Loucy (cell line): ENCODE data around the gene SLC4A4.

Experiments used
- H2AFZ ChIP-seq: fragments of 200-600 bp; sonication (generic); 2 replicates; pipeline ENCODE4 v1.6.0; 2016; ENCODE audit warnings: antibody characterized with exemption, mild to moderate bottlenecking, low read length, moderate library complexity
- H3F3A ChIP-seq: fragments of 200-600 bp; 2 replicates; pipeline ENCODE4 v1.6.0; 2016; ENCODE audit warnings: antibody characterized with exemption, low read depth, mild to moderate bottlenecking
- H3K27me3 ChIP-seq: fragments of 200-600 bp; sonication (generic); 2 replicates; pipeline ENCODE4 v1.6.1; 2014; ENCODE audit warnings: low read length, mild to moderate bottlenecking; ENCODE audit not compliant: insufficient read depth, poor library complexity, severe bottlenecking
- H3K36me3 ChIP-seq: fragments of 200-600 bp; sonication (generic); 2 replicates; pipeline ENCODE4 v1.6.1; 2016; ENCODE audit warnings: low read length; ENCODE audit not compliant: insufficient read depth
- H3K4me1 ChIP-seq: fragments of 200-600 bp; sonication (generic); 2 replicates; pipeline ENCODE4 v1.5.1; 2014; ENCODE audit warnings: low read length, mild to moderate bottlenecking; ENCODE audit not compliant: insufficient read depth, poor library complexity, severe bottlenecking
- H3K4me2 ChIP-seq: fragments of 200-600 bp; sonication (generic); 2 replicates; pipeline ENCODE4 v1.6.0; 2014; ENCODE audit warnings: antibody characterized with exemption, low read length, low read depth, mild to moderate bottlenecking; ENCODE audit not compliant: poor library complexity, severe bottlenecking
- H3K4me3 ChIP-seq: fragments of 200-600 bp; sonication (generic); 2 replicates; pipeline ENCODE4 v1.5.1; 2014; ENCODE audit warnings: low read length, mild to moderate bottlenecking, mixed read lengths; ENCODE audit not compliant: poor library complexity, severe bottlenecking
- H3K79me2 ChIP-seq: fragments of 200-600 bp; sonication (generic); 2 replicates; pipeline ENCODE4 v1.6.1; 2014; ENCODE audit warnings: low read length; ENCODE audit not compliant: insufficient read depth
- H3K9ac ChIP-seq: fragments of 200-600 bp; sonication (generic); 2 replicates; pipeline ENCODE4 v1.6.0; 2014; ENCODE audit warnings: mild to moderate bottlenecking, low read depth, low read length, moderate library complexity; ENCODE audit not compliant: poor library complexity, severe bottlenecking
- H3K9me2 ChIP-seq: fragments of 200-600 bp; sonication (generic); replicated peaks from 2 replicates; pipeline ENCODE4 v1.6.1; 2016; ENCODE audit warnings: low read depth, low read length, mixed read lengths
- H3K9me3 ChIP-seq: fragments of 200-600 bp; sonication (generic); 2 replicates; pipeline ENCODE4 v1.6.1; 2014; ENCODE audit warnings: mild to moderate bottlenecking, antibody characterized with exemption, low read length, low read depth; ENCODE audit not compliant: insufficient read depth
- H4K20me1 ChIP-seq: fragments of 200-600 bp; sonication (generic); 2 replicates; pipeline ENCODE4 v1.6.0; 2014; ENCODE audit warnings: antibody characterized with exemption, low read length, mild to moderate bottlenecking; ENCODE audit not compliant: insufficient read depth, poor library complexity, severe bottlenecking
- CTCF ChIP-seq: fragments of 200-600 bp; sonication (generic); conservative IDR thresholded peaks from 2 replicates; pipeline ENCODE4 v1.5.1; 2014; ENCODE audit warnings: mild to moderate bottlenecking, antibody characterized with exemption, low read length
- EZH2phosphoT487 ChIP-seq: fragments of 200-600 bp; IDR thresholded peaks from 2 replicates; pipeline ENCODE4 v1.6.1; 2018; ENCODE audit warnings: antibody characterized with exemption, mild to moderate bottlenecking, moderate library complexity, borderline replicate concordance

SLC4A4 gene

GRCh38 chr4:71540749-71541269 is 202.0 kb downstream of the SLC4A4 start:
- no peaks in the 10 kb centered on the region for H3K4me1 ChIP-seq
- no peak overlapping the region for H3K9ac ChIP-seq
- no peak for TF ChIP-seq EZH2phosphoT487
- peak; percentile 56 for TF ChIP-seq CTCF
- no peaks in the 10 kb centered on the region for H3K27me3 ChIP-seq
- H3K9me3 ChIP-seq: no peaks in the 10 kb centered on the region
- no peak overlapping the region for H2AFZ ChIP-seq
- H3F3A ChIP-seq: no peaks in the 10 kb centered on the region
- no peak overlapping the region for H3K4me2 ChIP-seq
- no peak overlapping the region for H3K4me3 ChIP-seq
- no peaks in the 10 kb centered on the region for H3K79me2 ChIP-seq
- H4K20me1 ChIP-seq: no peaks in the 10 kb centered on the region
- peaks cover 4% of the 10 kb centered on the region; the same call in 1 of the 2 replicates for H3K36me3 ChIP-seq
- H3K9me2 ChIP-seq: no peaks in the 10 kb centered on the region

- H2AFZ ChIP-seq: no peak overlapping the region
- no peaks in the 10 kb centered on the region for H3K9me2 ChIP-seq
- no peak overlapping the region for H3K4me2 ChIP-seq
- no peaks in the 10 kb centered on the region for H3K27me3 ChIP-seq
- no peaks in the 10 kb centered on the region for H3F3A ChIP-seq
- H3K9ac ChIP-seq: no peak overlapping the region
- no peaks in the 10 kb centered on the region for H3K9me3 ChIP-seq
- H3K36me3 ChIP-seq: peaks cover 4% of the 10 kb centered on the region; the same call in 1 of the 2 replicates
- no peaks in the 10 kb centered on the region for H4K20me1 ChIP-seq
- no peaks in the 10 kb centered on the region for H3K79me2 ChIP-seq
- no peak overlapping the region for H3K4me3 ChIP-seq
- TF ChIP-seq CTCF: no peak
- no peak for TF ChIP-seq EZH2phosphoT487
- H3K4me1 ChIP-seq: no peaks in the 10 kb centered on the region
These were observed 202.7 kb downstream of the SLC4A4 start for GRCh38 chr4:71541541-71541940.

GRCh38 chr4:71545168-71545567 is 206.3 kb downstream of the SLC4A4 start:
- H3K9ac ChIP-seq: no peak overlapping the region
- H3K9me2 ChIP-seq: no peaks in the 10 kb centered on the region
- peaks cover 12% of the 10 kb centered on the region; the same call in 1 of the 2 replicates for H3K36me3 ChIP-seq
- no peaks in the 10 kb centered on the region for H4K20me1 ChIP-seq
- H2AFZ ChIP-seq: no peak overlapping the region
- no peak overlapping the region for H3K4me3 ChIP-seq
- TF ChIP-seq EZH2phosphoT487: no peak
- TF ChIP-seq CTCF: no peak
- no peak overlapping the region for H3K4me2 ChIP-seq
- no peaks in the 10 kb centered on the region for H3F3A ChIP-seq
- no peaks in the 10 kb centered on the region for H3K4me1 ChIP-seq
- H3K79me2 ChIP-seq: no peaks in the 10 kb centered on the region
- no peaks in the 10 kb centered on the region for H3K27me3 ChIP-seq
- no peaks in the 10 kb centered on the region for H3K9me3 ChIP-seq
